Chondrocyte (in vitro differentiated cells): ENCODE results near the gene SIRT5. TPM values are rescaled to one million over a fixed set of nuclear protein-coding genes. Genes with fewer than 3 reads are reported as not detected.
A peak's percentile ranks its signal among the peaks of the same experiment; 100 is the strongest.

Source experiments
- DNase-seq: peaks from one replicate; pipeline ENCODE4 v3.0.0; 2021; ENCODE audit warnings: mixed read lengths, low spot score
- H3K27ac Mint-ChIP-seq: one replicate; pipeline ENCODE4 v1.8.0; 2021; ENCODE audit warnings: mild to moderate bottlenecking, moderate library complexity, mixed read lengths; ENCODE audit not compliant: unreplicated experiment
- H3K27me3 Mint-ChIP-seq: 2 replicates; pipeline ENCODE4 v1.8.0; 2021; ENCODE audit warnings: low read depth, mixed read lengths
- H3K36me3 Mint-ChIP-seq: 2 replicates; pipeline ENCODE4 v1.8.0; 2021; ENCODE audit warnings: low read depth, mixed read lengths
- H3K4me1 Mint-ChIP-seq: 2 replicates; pipeline ENCODE4 v1.8.0; 2021; ENCODE audit warnings: low read depth, mild to moderate bottlenecking, mixed read lengths
- H3K4me3 Mint-ChIP-seq: one replicate; pipeline ENCODE4 v1.8.0; 2021; ENCODE audit warnings: mild to moderate bottlenecking, moderate library complexity, mixed read lengths; ENCODE audit not compliant: unreplicated experiment
- H3K9me3 Mint-ChIP-seq: 2 replicates; pipeline ENCODE4 v1.8.0; 2021; ENCODE audit warnings: low read depth, mixed read lengths
- total RNA-seq: library from RNA; stranded (reverse); gene quantifications from 3 replicates; pipeline ENCODE4 v1.2.1, GENCODE V29; 2021
- TF ChIP-seq, protein P1 (sequence below): fragments of 200-600 bp; sonication (generic); IDR thresholded peaks from 2 replicates; pipeline ENCODE4 v1.5.0; 2021; ENCODE audit warnings: antibody characterized with exemption, mild to moderate bottlenecking, moderate library complexity

Gene SIRT5
- total RNA-seq, 1 donor from 2014 or later: 8.0 TPM

DNA sequence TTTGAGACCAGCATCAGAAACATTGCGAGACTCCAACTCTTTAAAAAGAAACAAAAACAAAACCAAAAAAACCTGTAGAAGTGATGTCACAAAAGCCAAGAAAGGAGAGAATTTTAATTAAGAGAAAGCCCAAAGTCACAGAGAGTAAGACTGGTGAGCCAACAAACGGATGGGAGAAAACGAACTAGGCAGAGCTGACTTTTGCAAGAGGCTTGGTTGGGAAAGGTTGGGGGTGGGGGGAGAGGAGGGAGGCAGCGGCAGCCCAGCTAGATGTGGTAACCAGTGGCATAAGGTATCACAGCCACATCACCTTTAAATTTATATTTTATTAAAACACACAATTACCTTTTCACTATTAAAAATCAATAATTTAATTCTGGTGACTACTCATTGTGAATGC is 64.2 kb downstream of the SIRT5 start:
- Mint-ChIP-seq H3K27ac (peak overlapping the region; percentile 29), H3K4me3 (no peak overlapping the region), H3K27me3 (no peaks in the 10 kb centered on the region), H3K36me3 (peaks cover 27% of the 10 kb centered on the region), H3K9me3 (no peaks in the 10 kb centered on the region), H3K4me1 (peaks cover 20% of the 10 kb centered on the region)
- TF ChIP-seq, protein P1, sequence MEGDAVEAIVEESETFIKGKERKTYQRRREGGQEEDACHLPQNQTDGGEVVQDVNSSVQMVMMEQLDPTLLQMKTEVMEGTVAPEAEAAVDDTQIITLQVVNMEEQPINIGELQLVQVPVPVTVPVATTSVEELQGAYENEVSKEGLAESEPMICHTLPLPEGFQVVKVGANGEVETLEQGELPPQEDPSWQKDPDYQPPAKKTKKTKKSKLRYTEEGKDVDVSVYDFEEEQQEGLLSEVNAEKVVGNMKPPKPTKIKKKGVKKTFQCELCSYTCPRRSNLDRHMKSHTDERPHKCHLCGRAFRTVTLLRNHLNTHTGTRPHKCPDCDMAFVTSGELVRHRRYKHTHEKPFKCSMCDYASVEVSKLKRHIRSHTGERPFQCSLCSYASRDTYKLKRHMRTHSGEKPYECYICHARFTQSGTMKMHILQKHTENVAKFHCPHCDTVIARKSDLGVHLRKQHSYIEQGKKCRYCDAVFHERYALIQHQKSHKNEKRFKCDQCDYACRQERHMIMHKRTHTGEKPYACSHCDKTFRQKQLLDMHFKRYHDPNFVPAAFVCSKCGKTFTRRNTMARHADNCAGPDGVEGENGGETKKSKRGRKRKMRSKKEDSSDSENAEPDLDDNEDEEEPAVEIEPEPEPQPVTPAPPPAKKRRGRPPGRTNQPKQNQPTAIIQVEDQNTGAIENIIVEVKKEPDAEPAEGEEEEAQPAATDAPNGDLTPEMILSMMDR: no peak
- no peak for DNase-seq

DNA sequence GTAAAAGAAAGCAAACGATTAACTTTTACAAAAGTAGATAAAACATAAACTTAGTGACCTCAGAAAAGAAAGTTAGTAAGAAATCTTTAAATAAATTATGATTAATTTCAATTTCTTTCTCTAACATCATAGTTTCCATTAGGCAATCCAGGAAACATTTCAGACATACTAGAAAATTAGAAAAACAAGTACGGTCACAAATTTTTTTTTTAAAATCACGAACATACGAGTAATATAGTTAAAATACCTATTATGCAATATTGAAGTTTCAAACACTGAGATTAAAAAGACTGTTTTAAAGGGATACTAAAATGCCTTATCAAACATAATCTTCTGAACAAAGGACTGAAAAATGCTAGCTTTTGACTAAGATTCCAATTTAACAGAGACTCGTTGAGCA is 66.9 kb downstream of the SIRT5 start:
- H3K9me3 Mint-ChIP-seq: no peaks in the 10 kb centered on the region
- peaks cover 26% of the 10 kb centered on the region for H3K36me3 Mint-ChIP-seq
- peak overlapping the region; percentile 90 for H3K27ac Mint-ChIP-seq
- no peak for DNase-seq
- H3K27me3 Mint-ChIP-seq: no peaks in the 10 kb centered on the region
- H3K4me3 Mint-ChIP-seq: no peak overlapping the region
- peaks cover 29% of the 10 kb centered on the region for H3K4me1 Mint-ChIP-seq
- TF ChIP-seq, protein P1: no peak

- no peaks in the 10 kb centered on the region for H3K27me3 Mint-ChIP-seq
- H3K4me1 Mint-ChIP-seq: peaks cover 29% of the 10 kb centered on the region
- no peak overlapping the region for H3K4me3 Mint-ChIP-seq
- H3K9me3 Mint-ChIP-seq: no peaks in the 10 kb centered on the region
- TF ChIP-seq, protein P1: no peak
- H3K27ac Mint-ChIP-seq: no peak overlapping the region
- DNase-seq: no peak
- peaks cover 18% of the 10 kb centered on the region for H3K36me3 Mint-ChIP-seq
Observed at GRCh38 chr6:13643125-13643524, 68.7 kb downstream of the SIRT5 start.

DNA sequence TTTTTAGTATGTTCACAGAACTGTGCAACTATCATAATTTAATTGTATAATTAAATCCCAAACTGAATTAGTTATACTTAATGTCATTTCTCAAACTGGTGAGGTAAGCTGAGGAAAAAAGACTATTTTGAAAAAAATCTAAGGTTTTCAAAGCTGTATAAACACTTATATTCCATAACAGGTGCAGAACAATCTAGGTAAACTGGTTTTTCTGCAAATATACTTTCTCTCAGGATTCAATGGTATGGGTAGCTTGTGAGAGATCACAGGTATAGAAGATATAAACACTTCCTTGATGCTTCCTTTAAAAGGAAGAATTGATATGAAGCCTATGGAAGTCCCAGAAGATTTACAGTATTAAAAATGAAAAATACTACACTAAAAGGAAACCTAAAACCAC is 74.4 kb downstream of the SIRT5 start:
- TF ChIP-seq, protein P1: no peak
- Mint-ChIP-seq H3K27me3 (no peaks in the 10 kb centered on the region), H3K36me3 (peaks cover 18% of the 10 kb centered on the region), H3K27ac (no peak overlapping the region), H3K4me3 (no peak overlapping the region), H3K9me3 (no peaks in the 10 kb centered on the region), H3K4me1 (peaks cover 25% of the 10 kb centered on the region)
- no peak for DNase-seq

DNA sequence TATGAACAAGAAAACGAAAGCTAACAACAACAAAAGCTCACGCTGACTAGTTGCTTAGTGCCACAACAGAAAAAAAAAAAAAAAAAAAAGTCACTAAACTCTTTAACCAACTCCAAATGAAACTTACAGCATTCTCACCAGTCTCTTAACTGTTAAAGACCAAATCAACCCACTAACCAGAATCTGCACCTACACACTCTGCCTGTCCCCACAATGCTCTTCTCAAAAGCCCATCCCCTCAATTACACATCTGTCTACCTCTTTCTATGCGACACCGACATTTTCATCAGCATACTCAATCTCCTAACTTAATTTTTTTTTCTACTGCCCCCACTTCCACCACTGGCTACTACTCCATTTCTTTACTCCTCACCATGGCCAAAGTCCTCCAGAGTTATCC is 75.0 kb downstream of the SIRT5 start:
- Mint-ChIP-seq H3K27ac (peak overlapping the region; percentile 3), H3K9me3 (no peaks in the 10 kb centered on the region), H3K36me3 (peaks cover 18% of the 10 kb centered on the region), H3K4me1 (peaks cover 24% of the 10 kb centered on the region), H3K4me3 (no peak overlapping the region), H3K27me3 (no peaks in the 10 kb centered on the region)
- TF ChIP-seq, protein P1: no peak
- no peak for DNase-seq
